DND-41 (cell line): ENCODE results near the gene PLEKHG3.

ENCODE experiments used
- EZH2 ChIP-seq: IDR thresholded peaks from 3 replicates; pipeline ENCODE4 v1.6.1; 2012; ENCODE audit warnings: borderline replicate concordance, low read depth, mild to moderate bottlenecking, moderate library complexity, low read length, inconsistent platforms; ENCODE audit not compliant: severe bottlenecking
- TF ChIP-seq, protein P1 (sequence below): IDR thresholded peaks from 2 replicates; pipeline ENCODE4 v1.5.1; 2012; ENCODE audit warnings: borderline replicate concordance, low read length, moderate library complexity, mild to moderate bottlenecking; ENCODE audit not compliant: poor library complexity, severe bottlenecking; ENCODE audit errors: extremely low read depth

DNA sequence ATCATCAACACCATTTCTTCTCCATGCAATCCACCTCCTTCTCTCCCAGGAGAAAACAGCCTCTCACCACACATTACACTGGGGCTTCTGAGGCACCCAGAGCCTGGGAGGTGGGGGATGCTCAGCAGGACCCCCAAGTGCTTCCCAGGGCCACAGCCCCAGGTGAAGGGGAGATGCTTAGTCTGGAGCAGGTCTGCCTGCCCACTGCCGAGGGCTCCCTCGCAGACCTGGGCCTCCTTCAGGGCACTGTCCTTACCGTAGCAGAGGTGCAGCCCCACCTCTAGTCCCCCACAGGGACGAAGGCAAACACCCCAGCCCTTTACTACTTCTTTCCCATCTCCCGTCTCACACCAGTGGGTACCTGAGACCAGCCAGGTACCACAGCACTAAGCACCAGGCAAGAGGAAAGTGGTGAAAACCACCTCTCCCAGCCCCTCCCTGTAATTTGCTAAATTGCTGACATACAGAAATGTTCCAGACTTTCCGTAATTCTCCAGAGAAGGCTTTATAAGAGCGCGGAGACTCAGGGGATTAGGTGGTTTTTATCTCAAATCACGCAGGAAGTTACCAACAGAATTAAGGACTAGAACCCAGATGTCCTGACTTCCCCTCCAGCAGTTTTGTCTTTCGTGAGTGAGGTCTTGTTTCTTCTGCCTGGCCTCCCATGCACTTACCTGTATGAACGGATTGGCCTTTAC is 59.0 kb downstream of the PLEKHG3 start:
- TF ChIP-seq, protein P1, sequence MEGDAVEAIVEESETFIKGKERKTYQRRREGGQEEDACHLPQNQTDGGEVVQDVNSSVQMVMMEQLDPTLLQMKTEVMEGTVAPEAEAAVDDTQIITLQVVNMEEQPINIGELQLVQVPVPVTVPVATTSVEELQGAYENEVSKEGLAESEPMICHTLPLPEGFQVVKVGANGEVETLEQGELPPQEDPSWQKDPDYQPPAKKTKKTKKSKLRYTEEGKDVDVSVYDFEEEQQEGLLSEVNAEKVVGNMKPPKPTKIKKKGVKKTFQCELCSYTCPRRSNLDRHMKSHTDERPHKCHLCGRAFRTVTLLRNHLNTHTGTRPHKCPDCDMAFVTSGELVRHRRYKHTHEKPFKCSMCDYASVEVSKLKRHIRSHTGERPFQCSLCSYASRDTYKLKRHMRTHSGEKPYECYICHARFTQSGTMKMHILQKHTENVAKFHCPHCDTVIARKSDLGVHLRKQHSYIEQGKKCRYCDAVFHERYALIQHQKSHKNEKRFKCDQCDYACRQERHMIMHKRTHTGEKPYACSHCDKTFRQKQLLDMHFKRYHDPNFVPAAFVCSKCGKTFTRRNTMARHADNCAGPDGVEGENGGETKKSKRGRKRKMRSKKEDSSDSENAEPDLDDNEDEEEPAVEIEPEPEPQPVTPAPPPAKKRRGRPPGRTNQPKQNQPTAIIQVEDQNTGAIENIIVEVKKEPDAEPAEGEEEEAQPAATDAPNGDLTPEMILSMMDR, result no peak
- no peak for TF ChIP-seq EZH2
